Parathyroid adenoma (tissue), 2 donors: ENCODE data around the gene MYO5B.

ENCODE experiments used
- H2AFZ ChIP-seq: fragments of 300-600 bp; sonication (generic); one replicate; pipeline ENCODE4 v1.7.0; 2017; ENCODE audit warnings: antibody characterized with exemption, mild to moderate bottlenecking
- H3K27ac ChIP-seq: fragments of 300-600 bp; sonication (generic); one replicate; pipeline ENCODE4 v1.7.0; 2017
- H3K27me3 ChIP-seq: fragments of 300-600 bp; sonication (generic); one replicate; pipeline ENCODE4 v1.7.0; 2017; ENCODE audit warnings: low read length; ENCODE audit not compliant: control insufficient read depth, insufficient read depth
- H3K36me3 ChIP-seq: fragments of 300-600 bp; sonication (generic); one replicate; pipeline ENCODE4 v1.7.0; 2017; ENCODE audit warnings: low read length; ENCODE audit not compliant: control insufficient read depth, insufficient read depth
- H3K4me1 ChIP-seq: fragments of 300-600 bp; sonication (generic); one replicate; pipeline ENCODE4 v1.7.0; 2017; ENCODE audit warnings: control low read depth
- H3K4me2 ChIP-seq: fragments of 300-600 bp; sonication (generic); one replicate; pipeline ENCODE4 v1.7.0; 2017; ENCODE audit warnings: low read length
- H3K4me3 ChIP-seq: fragments of 300-600 bp; sonication (generic); one replicate; pipeline ENCODE4 v1.7.0; 2017; ENCODE audit warnings: low read depth, low read length
- H3K79me2 ChIP-seq: fragments of 300-600 bp; sonication (generic); one replicate; pipeline ENCODE4 v1.7.0; 2017; ENCODE audit warnings: control low read depth
- H3K9ac ChIP-seq: fragments of 300-600 bp; sonication (generic); one replicate; pipeline ENCODE4 v1.7.0; 2017; ENCODE audit warnings: mild to moderate bottlenecking
- H3K9me3 ChIP-seq: fragments of 300-600 bp; sonication (generic); one replicate; pipeline ENCODE4 v1.7.0; 2017; ENCODE audit warnings: low read length; ENCODE audit not compliant: control insufficient read depth
- TF ChIP-seq, protein P1 (sequence below): fragments of 300-600 bp; sonication (generic); IDR thresholded peaks from one replicate; pipeline ENCODE4 v1.7.0; 2017; ENCODE audit warnings: antibody characterized with exemption, mild to moderate bottlenecking
- donor health status: primary hyperparathyroidism.

Gene MYO5B

DNA sequence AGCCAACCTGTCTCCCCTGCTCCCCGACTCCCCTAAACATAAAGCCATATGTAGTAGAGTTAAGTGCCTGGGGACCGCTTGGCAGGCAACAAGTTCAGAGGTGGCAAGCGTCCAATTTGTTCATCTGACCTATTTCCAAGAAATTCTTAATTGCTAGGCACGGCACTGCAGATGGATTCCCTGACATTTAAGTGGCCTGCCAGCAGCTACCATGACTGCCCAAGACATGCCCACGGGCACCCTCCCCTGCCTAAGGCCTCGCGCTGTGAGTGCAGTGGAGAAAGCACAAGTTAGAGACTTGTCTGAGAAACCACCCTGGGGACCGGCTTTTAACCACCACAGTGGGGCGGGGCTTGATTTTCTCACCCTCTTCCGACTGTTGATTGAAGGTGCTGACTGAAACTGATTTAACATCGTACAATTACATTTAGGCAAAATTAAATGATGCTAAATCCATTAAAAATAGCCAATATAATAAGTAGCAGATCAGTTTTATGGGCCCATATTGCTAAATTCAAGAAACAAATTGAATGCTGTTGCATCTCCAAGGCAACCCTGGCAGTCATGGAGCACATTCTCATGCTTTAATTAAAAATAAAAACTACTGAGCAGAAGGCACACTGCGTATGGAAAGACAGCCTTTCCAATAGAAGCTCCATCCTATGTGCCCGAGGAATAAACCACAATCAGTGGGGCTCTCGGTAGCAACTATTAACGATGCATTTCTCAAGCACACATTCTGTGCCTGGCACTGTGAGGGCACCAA, 218.0 kb downstream of the MYO5B start:
- Histone ChIP-seq H3K9me3 (no peaks in the 10 kb centered on the region), H3K9ac (no peak overlapping the region), H3K4me3 (no peak overlapping the region), H3K79me2 (no peaks in the 10 kb centered on the region), H2AFZ (no peak overlapping the region), H3K27ac (no peak overlapping the region), H3K4me1 (peaks cover 3% of the 10 kb centered on the region), H3K27me3 (no peaks in the 10 kb centered on the region), H3K36me3 (no peaks in the 10 kb centered on the region), H3K4me2 (no peak overlapping the region)
- TF ChIP-seq, protein P1, sequence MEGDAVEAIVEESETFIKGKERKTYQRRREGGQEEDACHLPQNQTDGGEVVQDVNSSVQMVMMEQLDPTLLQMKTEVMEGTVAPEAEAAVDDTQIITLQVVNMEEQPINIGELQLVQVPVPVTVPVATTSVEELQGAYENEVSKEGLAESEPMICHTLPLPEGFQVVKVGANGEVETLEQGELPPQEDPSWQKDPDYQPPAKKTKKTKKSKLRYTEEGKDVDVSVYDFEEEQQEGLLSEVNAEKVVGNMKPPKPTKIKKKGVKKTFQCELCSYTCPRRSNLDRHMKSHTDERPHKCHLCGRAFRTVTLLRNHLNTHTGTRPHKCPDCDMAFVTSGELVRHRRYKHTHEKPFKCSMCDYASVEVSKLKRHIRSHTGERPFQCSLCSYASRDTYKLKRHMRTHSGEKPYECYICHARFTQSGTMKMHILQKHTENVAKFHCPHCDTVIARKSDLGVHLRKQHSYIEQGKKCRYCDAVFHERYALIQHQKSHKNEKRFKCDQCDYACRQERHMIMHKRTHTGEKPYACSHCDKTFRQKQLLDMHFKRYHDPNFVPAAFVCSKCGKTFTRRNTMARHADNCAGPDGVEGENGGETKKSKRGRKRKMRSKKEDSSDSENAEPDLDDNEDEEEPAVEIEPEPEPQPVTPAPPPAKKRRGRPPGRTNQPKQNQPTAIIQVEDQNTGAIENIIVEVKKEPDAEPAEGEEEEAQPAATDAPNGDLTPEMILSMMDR = no peak

DNA sequence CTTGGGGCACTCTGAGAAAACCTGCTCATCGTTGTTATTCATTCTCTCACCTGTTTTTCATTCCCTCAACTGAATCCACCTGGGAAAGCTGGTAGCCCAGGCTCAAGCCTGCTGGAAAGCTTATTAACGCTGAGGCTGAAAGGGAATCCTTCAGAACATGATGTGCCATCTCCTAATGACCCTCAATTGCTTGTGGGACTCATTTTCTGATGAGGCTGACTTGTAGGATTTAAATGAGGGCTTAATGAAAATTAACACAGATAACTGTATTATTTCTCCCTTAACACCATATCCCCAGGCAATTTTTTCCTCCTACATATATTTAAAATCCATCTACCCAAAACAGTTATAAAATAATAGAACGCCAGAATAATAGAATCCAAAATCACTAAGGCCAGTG, 218.9 kb downstream of the MYO5B start:
- Histone ChIP-seq H3K27me3 (no peaks in the 10 kb centered on the region), H3K9ac (no peak overlapping the region), H3K9me3 (no peaks in the 10 kb centered on the region), H3K4me1 (peaks cover 3% of the 10 kb centered on the region), H2AFZ (no peak overlapping the region), H3K27ac (no peak overlapping the region), H3K36me3 (no peaks in the 10 kb centered on the region), H3K4me3 (no peak overlapping the region), H3K79me2 (no peaks in the 10 kb centered on the region), H3K4me2 (no peak overlapping the region)
- TF ChIP-seq, protein P1 = no peak

DNA sequence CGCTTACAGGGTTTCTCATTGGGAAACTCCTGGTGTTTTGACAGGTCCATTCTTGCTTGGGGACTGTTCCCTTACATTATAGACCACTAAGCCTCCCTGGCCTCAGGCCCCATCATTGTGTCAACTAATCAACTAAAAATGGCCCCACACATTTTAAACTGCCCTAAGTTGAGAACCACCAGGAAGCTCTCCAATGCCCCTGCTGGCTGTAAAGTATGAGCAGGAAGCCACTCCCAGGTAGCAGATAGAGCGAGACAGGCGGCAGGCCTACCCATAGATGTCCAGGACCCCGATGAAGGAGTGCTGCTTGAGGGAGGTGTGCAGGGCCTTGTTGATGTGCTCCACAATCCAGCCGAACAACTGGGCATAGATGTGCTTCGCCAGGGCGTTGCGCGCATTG, 220.9 kb downstream of the MYO5B start:
- TF ChIP-seq, protein P1 = no peak
- Histone ChIP-seq H2AFZ (no peak overlapping the region), H3K4me1 (peaks cover 3% of the 10 kb centered on the region), H3K27ac (no peak overlapping the region), H3K79me2 (no peaks in the 10 kb centered on the region), H3K36me3 (no peaks in the 10 kb centered on the region), H3K27me3 (no peaks in the 10 kb centered on the region), H3K9ac (no peak overlapping the region), H3K4me3 (no peak overlapping the region), H3K4me2 (no peak overlapping the region), H3K9me3 (no peaks in the 10 kb centered on the region)

DNA sequence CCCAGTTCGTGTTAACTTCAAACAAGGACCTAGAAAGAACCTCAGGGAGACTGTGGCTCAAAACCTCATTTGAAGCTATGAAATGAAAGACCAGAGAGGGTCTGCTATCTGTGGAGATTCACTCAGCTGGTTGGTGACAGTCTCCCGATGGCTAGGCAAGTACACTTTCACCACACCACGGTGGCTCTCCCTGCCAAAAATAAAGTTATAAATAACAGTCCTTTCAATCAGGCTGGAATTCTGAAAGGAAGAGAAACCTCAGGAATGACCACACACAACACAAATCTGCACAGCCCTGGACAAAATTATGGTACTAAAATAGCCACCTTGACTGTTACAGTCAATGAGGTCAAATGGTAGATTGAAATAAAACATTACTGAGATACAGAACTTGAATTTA, 221.4 kb downstream of the MYO5B start:
- TF ChIP-seq, protein P1 = no peak
- Histone ChIP-seq H3K4me1 (peaks cover 3% of the 10 kb centered on the region), H3K27ac (no peak overlapping the region), H3K27me3 (no peaks in the 10 kb centered on the region), H3K79me2 (no peaks in the 10 kb centered on the region), H3K4me2 (no peak overlapping the region), H2AFZ (no peak overlapping the region), H3K36me3 (no peaks in the 10 kb centered on the region), H3K4me3 (no peak overlapping the region), H3K9ac (no peak overlapping the region), H3K9me3 (no peaks in the 10 kb centered on the region)

DNA sequence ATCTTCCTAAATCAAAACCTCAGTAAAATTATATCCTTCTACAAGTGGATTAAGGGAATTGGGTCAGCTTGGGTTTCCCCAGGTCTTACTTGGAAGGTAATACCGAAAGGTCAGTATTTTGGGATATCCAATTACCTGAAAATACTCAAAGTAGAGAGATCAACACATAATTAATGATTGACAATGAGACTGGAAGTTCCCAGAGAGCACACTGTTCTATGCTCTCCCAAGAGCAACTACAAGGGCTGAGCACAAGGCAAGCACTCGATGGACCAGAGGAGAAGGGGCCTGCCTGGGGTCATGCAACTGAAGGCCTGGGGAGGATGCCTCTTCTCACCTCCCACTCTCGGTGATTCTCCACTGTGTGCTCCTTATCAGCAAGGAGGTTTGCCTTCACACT, 222.4 kb downstream of the MYO5B start:
- H3K4me2 ChIP-seq = no peak overlapping the region
- peaks cover 3% of the 10 kb centered on the region for H3K4me1 ChIP-seq
- TF ChIP-seq, protein P1 = no peak
- H3K9ac ChIP-seq = no peak overlapping the region
- H3K79me2 ChIP-seq = no peaks in the 10 kb centered on the region
- H3K4me3 ChIP-seq = no peak overlapping the region
- no peaks in the 10 kb centered on the region for H3K9me3 ChIP-seq
- no peak overlapping the region for H2AFZ ChIP-seq
- no peak overlapping the region for H3K27ac ChIP-seq
- H3K36me3 ChIP-seq = no peaks in the 10 kb centered on the region
- no peaks in the 10 kb centered on the region for H3K27me3 ChIP-seq
